Bone marrow (tissue), 2 donors: ENCODE results near the gene DDO.
"Not testable (repeated sequence)": the region's sequence is repeated elsewhere in the genome, so short reads cannot be mapped to it uniquely, and the experiment has no call there.

Experiments
- DNase-seq, 2 donors: peaks; one replicate each; lab custom pipeline; 2025; lab: John Stamatoyannopoulos, UW

Gene DDO, protein sequence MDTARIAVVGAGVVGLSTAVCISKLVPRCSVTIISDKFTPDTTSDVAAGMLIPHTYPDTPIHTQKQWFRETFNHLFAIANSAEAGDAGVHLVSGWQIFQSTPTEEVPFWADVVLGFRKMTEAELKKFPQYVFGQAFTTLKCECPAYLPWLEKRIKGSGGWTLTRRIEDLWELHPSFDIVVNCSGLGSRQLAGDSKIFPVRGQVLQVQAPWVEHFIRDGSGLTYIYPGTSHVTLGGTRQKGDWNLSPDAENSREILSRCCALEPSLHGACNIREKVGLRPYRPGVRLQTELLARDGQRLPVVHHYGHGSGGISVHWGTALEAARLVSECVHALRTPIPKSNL

DNA sequence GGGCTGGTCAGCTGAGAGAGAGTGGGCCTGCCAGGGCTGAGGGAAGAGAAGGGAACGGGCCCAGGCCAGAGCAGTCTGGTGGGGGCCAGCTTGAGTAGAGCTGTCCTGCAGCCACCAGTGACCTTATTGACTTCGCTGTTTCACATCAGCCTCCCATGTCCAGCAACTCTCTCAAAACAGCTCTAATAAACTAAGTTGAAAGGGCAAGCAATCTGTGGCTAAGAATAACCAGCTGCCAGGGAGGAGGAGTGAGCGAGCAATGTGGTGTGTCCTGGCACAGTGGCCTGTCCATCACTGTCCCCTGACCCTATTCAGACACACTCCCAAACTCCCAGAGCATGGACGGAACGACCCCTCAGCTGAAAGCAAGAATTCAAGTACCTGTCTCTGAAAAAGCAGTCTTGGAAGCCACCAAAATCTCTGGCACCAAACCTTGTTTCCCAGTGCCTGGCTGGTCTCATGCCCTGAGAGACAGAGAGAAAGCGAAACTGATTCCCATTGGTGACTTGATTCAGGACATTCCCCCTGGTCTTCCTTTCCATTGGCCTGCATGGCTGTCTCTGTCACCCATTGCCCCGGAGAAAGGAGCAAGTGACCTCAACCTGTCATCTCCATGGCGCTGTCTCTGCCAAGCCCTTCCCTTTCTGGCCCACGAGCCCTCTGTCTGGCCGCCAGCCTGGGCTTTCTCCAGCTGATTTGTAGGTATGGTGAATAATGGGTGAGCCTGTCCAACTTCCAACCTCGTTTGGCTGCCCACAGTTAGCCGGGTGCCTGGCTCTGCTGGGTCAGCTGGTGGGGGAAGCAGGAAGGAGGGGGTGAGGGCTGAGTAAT, at the start of gene DDO:
DDO (minus strand) TSS at position 490 of the 831 bp plus-strand sequence. CDS start 2,113 bp downstream, outside the sequence.
- DNase-seq = peak; percentile 19 to 55

DNA sequence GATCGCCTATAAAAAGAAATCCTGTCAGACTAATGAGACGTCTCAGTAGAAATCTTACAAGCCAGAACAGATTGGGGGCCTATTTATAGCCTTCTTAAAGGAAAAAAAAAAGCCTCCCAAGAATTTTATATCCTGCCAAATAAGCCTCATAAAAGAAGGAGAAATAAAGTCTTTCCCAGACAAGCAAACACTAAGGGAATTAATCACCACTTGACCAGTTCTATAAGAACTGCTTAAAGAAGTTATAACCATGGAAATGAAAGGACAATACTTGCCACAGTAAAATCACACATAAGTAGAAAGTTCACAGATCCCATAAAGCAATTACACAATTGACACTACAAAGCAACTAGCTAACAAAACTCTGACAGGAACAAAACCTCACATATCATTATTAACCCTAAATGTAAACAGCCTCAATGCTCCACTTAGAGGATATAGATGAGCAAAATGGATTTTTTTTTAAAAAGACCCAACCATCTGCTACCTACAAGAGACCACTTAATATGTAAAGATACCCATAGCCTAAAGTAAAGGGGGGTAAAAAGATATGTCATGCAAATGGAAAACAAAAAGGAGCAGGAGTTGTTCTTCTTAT, 47.6 kb upstream of the DDO start:
- no peak for DNase-seq

DNA sequence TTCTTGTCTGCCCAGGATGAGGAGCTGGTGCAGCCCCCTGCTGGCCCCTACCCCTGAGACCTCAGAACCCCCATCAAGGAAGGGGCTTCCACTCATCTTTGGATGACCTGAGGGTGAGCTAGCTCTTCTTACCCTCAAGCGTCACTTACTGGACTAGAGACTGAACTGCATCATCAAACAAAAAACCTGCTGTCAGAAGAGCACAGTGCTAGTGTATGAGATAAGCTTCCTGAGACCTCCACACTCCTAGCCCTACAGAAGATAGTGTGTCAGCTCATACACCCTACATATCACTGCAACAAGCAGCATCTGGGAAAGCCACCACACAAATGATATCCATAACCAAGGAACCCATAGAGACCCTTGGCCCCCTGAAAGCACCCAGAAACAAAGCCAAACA, 46.0 kb upstream of the DDO start:
- DNase-seq = no peak

DNA sequence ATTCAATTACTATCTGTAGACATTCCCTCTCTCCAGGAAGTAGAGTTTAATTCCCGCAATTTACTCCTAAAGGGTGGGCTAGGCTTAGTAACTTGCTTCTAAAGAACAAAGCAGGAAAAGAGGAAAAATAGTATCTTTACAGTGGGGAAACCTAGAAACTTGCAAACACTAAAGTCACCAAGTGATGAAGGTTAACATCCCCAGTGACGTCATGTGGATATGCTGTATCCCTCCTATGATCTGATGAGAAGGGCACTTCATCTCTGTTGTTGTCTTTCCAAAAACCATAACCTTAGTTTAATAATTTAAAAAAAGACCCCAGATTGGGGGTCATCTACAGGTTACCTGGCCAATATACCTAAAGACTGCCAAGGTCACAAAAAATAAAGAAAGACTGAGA, 43.8 kb upstream of the DDO start:
- no peak for DNase-seq

DNA sequence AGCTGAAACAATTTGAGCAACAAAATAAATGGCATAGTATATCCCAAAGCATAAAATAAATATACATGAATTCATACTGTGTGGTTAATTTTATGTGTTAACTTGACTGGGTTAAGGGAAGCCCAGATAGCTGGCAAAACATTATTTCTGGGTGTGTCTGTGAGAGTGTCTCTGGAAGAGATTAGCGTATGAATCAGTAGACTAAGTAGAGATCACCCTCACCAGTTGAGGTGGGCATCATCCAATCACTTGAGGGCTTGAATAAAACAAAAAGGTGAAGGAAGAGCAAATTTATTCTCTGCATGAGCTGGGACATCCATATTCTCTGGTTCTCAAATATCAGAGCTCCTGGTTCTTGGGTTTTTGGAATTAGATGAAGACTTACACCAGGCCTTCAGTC, 43.1 kb upstream of the DDO start:
- no peak for DNase-seq

DNA sequence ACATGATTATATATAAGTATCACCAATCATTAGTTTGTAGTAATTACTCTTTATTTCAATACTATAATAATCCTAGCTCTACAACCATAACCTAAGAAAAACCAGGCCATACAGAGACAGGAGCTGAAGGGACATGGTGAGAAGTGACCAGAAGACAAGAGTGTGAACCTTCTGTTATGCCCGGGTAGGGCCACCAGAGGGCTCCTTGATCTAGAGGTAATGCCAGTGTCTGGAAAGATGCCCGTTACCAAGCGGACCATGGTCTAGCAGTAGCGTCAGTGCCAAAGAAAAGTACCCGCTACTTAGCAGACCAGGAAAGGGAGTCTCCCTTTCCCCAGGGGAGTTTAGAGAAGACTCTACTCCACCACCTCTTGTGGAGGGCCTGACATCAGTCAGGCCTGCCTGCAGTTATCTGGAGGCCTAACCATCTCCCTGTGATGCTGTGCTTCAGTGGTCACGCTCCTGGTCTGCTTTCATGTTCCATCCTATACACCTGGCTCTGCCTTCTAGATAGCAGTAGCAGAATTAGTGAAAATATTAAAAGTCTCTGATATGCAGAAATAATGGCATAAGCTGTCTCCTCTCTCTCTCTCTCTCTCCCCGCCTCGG, 42.3 kb upstream of the DDO start:
- not testable (repeated sequence) for DNase-seq

DNA sequence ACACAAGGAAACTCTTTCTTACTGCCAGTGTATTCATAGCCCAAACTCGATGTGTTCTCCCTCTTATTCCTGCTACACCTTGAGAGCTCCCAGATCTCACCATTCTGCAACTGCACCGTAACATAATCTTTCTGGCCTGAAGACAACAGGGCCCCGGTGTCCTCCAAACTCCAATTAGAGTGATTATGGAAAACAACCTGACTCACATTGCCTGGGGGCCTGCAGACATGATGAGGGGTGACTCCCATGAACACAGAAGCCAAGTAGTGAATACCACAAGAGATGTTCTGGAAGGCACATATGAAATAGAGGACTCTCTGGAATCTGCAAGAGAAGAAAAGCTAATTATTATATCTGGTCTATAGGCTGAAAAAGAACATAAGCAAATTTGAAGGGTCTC, 41.3 kb upstream of the DDO start:
- no peak for DNase-seq

DNA sequence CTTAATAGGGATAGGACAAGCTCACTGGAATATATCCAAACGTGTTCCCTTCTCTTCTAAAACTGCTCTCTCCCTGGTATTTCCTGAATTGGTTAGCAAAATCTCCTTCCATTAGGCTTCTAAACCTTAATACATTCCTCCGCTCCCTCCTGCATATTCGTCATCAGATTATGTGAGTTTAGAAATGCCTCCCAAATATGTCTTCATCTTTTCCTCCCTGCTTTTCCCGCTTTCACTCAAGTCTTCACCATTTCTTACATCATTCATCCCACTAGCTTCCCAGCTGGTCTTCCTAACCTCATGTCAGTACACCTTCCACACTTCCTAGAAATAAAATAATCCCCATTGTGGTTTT, 34.1 kb upstream of the DDO start:
- no peak for DNase-seq

DNA sequence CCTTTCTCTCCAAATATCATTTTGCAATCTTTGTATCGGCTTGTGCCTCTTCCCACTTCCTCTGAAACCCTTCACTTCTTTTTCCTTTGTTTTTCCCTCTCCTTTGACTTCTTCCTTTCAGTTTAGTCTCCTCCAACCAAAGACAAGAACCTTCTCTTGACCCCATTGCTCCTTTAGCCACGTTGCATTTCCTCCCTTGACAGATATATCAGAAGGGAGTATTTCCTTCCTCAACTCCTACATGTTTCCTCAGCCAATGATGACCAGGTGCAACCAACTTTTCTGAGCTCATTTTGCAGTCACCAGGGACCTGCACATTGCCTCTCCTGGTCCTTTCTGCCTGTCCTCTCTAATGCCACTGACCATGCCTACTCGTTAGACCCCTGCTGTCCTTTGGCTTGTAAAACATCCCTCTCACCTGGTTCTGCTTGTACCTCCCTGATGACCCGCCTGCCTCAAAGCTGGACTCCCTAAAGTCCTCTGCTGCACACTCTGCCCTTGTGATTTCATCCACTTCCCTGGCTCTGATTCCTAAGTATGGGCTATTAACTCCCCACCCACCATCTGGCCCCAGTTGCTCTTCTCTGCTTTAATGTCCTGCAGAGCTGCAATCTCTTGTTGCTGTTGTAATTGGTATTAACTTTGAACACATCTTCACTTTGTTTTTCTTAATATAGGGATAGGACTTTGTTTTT, 33.6 kb upstream of the DDO start:
- peak in 1 of 2 donors; percentile 19 for DNase-seq

DNA sequence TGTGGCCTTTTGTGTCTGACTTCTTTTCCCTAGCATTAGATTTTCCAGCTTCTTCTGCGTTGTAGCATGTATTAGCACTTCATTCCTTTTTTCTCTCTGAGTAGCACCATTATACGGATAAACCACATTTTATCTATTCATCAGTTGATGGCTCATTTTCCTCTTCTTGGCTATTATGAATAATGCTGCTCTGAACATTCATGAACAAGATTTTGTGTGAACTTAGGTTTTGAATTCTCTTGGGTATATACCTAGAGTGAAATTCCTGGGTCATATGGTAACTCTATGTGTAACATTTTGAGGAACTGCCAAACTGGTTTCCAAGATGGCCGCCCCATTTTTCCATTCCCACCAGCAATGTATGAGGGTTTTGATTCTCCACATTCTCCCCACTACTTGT, 32.4 kb upstream of the DDO start:
- DNase-seq = no peak

DNA sequence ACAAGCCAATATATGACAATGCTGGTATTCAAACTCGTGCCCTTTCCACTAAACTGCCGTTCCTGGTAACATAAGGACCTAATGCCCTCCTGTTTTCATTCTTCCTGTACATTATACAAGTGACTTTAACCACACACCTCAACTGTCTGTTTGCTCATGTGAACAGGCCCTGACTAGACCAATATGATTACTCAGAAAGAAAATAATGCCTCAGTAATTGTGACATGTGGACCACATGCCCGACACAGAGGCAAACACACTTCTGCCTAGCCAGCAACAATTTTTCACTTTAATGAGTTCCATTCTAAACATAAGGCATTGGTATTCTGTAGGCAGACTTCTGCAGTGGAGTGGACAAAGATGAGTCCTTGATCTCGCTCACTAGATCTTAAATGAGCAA, 31.0 kb upstream of the DDO start:
- DNase-seq = no peak

DNA sequence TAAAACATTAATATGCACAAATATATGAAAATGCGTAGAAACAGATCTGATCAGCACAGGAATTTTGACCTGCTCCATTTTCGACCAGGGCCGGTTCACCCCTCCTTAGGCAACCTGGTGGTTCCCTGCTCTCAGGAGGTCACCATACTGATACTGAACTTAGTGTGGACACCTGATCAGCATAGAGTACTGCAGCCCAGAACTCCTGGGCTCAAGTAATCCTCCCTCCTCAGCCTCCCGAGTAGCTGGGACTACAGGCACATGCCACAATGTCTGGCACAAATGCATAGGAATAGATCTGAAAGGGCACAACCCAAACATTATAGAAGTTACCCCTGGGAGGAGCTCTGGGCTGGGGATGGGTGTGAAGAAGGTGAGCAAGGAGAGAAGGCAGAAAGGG, 24.7 kb upstream of the DDO start:
- DNase-seq = no peak

DNA sequence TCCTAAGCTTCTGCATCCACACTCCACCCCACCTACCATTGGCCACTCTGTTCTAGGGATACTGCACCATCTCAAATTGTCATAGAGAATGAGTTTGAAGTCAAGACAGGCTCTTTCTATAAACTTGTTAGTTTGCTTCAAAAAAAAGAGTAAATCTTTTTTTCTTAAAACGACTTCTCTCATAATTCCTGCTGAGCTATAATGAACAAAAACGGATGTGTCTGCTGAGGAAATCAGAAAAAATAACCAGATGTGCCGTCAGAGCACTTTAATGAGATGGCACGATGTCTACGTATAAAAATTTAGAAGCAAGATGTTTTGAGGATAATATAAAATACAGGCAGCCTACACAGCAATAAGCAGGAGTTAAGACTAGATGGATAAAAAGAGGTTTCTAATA, 24.0 kb upstream of the DDO start:
- DNase-seq = no peak

DNA sequence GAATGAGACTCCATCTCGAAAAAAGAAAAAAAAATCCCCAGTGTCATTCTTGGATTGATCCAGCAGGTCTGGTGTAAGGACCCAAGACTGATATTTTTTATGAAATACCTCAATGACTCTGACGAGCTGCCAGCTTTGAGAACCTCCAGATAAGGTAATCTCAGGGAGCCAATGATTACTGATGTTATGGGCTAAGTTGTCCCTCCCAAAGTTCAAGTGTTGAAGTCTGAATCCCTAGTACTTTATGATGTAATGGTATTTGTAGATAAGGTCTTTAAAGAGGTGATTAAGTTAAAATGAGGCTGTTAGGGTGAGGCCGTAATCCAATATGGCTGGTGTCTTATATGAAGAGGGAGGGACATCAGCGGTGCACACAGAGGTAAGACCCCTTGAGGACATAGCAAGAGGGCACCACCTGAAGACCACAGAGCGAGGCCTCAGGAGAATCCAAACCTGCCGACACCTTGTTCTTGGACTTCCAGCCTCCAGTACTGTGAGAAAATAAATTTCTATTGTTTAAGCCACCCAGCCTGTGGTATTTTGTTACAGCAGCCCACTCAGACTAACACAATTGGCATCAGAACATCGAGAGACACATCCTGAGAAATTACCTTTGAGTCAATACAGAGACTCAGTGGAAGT, 19.7 kb upstream of the DDO start:
- DNase-seq = no peak

DNA sequence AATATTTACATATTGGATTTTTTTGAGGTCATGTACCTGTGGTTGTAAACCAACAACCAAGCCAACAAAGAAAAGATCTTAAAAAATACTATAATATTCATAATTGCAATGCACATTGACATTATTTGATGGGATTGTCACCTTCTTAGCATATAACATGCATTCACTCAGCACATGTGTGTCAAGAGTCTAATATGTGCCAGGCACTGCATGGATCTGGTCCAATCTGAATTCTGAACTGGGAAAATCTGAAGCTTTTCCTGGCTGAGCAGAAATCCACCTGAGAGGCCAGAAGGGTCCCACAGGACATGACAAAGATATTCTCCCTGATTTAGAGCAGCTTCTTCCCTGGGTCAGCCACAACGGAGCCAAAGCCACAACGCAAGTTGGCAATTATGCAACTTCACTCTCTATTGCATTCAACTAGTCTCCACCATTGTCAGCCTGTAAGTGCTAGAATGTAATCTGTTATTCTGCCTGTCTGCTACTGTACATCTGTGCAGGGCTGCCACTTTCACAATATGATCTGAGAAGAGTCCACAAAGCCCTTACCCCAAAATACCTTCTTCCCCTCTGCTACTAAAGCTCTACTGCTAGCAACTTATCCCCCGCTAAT, 17.0 kb upstream of the DDO start:
- no peak for DNase-seq

DNA sequence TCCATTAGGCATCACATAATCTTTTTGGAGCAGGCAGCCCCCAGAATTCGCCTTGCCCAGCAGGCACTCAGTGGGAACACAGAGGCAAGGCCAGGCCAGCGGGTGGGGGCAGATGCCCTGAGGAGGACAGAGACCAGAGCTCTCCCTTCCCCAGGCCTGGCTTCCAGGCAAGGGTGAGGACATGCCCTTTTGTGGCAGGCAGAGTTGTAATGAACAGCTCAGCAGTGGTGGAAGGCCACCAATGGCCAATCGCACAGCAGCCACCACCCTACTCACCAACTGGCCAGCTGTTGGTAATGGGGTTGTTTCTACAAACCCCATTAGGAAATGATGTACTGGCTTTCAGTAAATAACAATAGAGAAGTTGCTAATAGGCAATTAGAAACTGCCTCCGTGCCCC, 15.4 kb upstream of the DDO start:
- no peak for DNase-seq

DNA sequence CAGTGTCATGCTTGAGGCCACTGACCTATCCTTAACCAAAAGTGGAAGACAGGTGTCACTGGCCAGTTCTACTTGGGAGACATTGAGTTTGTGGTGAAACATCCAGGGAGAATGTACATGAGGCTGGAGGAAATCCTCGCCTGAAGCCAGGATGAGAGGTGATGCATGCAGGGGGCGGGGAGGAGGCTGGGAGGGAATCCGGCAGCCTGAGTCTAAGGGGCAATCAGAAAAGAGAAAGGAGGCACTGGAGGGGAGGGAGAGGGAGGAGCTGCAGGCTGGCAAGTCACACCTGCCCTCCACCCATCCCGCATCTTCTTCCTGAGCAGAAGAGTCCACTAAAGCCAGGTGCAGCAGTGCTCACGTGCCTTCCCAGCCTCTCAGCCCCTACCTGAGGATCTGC, 14.9 kb upstream of the DDO start:
- DNase-seq = no peak

DNA sequence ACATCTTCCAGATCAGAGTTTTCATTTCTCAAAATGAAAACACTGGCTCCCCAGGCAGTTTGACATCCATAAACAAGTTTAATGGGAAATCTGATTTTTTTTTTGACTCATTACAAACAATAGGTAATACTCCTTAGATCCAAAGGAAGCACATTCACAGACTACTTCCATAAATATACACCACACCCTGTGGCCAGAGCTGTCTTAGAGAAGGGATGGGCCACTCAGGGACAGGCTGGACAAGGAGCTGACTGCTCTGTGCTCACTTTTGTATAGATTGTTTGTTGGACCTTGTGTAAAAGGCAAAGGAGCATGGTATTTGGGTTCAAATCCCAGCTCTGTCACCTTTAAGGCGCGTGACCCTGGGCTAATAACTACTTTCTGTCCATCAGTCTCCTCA, 12.8 kb upstream of the DDO start:
- DNase-seq = no peak

DNA sequence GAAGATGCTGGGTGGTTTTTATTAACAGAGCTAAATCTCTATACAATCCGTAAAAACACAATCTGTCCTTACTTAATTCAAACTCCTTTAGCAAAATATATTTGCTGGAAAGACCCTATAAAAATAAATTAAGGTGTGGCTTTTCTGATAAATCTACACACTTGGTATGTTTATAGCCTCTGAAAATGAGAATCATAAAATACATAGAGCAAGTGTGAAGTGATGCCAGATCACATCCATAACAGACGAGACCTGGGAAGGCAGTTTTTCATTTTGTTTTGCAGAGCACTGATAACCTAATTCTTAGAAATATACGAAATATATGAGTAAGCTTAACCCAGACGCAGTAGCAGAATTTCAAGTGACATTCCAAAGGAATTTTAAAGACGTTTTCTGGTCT, 10.4 kb upstream of the DDO start:
- DNase-seq = no peak

DNA sequence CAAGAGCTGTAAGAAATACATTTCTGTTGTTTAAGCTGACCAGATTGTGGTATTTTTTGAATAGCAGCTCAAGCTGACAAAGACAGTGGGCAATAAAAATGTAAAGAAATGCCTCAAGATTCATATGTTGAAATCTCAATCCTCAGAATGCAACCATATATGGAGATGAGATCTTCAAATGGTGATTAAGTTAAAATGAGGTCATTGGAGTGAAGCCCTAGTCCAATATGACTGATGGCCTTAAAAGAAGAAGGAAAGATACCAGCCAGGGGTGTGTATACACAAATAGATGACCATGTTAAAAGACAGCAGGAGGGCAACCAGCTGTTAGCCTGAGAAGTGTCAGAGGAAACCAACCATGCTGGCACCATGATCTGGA, 7.1 kb upstream of the DDO start:
- DNase-seq = no peak

DNA sequence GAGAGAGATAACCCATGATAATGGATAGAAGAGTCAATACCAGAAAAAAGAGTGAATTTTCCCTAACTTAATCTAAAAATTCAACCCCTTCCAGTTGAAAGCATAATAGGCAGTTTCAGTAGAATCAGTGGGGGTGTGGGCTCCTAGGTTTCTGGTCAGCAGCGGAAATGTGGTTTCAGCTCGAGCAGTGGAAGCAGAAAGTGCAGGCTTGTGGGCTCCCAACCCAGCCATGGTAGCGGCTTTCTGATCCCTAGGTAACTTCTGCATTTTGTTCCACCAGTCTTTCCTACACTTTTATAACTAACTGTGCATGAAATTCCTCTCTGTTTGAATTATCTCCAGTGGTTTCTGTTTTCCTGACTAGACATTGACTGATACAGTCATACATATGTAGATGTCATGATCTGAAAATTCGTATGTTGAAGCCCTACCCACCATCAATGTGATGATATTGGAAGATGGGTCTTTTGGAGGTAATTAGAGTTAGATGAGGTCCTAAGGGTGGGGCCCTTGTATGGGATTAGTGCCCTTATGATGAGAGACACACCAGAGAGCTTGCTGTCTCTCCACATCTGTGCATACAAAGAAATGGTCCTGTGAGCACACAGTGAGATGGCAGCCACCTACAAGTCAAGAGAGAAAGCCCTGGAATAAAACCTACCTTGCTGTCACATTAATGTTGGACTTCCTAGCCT, 6.5 kb upstream of the DDO start:
- DNase-seq = peak in 1 of 2 donors; percentile 84
